ENCODE measurements around the gene ACBD3.

The ACBD3 gene

GRCh38 chr1:226109829-226110248 is 76.7 kb downstream of the ACBD3 start:
- DNase-seq: peak; percentile 51 to 65

GRCh38 chr1:226108935-226109828 is 77.4 kb downstream of the ACBD3 start:
- DNase-seq: no peak

- no peak for DNase-seq
Observed at GRCh38 chr1:226107471-226108460, 78.8 kb downstream of the ACBD3 start.

- DNase-seq: no peak
Observed at GRCh38 chr1:226104671-226105121, 81.8 kb downstream of the ACBD3 start.

GRCh38 chr1:226100436-226101391 is 85.8 kb downstream of the ACBD3 start:
- no peak for DNase-seq

- no peak for DNase-seq
Observed at GRCh38 chr1:226098870-226099835, 87.4 kb downstream of the ACBD3 start.

- DNase-seq: no peak
Observed at GRCh38 chr1:226097866-226098625, 88.5 kb downstream of the ACBD3 start.

GRCh38 chr1:226095286-226095685 is 91.3 kb downstream of the ACBD3 start:
- DNase-seq: no peak
